Measurements from ENCODE around the gene KRT80.
"Not testable (repeated sequence)": the region's sequence is repeated elsewhere in the genome, so short reads cannot be mapped to it uniquely, and the experiment has no call there.

KRT80 gene

DNA sequence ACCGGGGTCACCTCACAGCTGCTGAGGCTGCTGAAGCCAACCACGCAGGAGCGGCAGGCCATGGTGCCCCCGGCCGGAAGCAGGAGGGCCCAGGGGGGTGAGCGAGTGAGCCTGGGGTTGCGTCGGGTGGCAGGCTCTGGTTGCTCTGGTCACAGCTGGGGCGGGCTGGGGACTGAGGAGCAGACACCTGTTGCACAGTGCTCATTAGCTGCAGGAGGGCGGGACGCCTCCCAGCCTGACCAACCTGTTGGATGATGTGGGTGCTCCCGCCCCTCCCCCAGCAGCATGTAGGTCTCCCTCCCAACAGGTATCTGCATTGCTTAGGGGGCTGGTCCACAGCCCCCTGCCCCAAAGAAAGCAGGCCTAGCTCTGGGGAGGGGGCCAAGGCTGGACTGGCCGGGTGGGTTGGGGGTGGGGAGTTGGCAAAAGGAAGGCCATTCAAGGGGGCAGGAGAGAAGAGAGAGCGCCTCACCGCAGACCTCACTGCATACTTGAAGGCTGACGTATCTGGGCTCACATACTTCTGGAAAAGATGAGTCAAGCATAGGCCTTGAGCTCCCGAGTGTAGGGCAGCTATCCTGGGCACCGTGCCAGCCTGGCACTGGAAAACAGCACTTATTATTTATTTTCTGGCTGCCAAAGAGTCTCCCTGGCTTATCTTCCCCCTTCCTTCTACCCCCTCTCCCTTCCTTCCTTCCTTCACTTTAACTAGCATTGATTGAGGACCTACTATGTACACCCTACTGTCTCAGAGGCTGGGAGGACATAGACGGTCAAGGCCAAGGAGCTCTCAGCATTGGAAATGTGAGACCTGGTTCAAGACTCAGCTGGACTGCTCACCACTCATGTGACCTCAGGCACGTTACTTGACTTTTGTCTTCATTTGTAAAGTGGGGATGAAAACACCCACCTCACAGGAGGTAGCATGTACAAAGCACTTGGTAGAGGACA lies at the start of gene KRT80:
KRT80 (minus strand) TSS at position 174 of the 951 bp plus-strand sequence; CDS start at position 62, 112 bp downstream.
- no peak for DNase-seq

DNA sequence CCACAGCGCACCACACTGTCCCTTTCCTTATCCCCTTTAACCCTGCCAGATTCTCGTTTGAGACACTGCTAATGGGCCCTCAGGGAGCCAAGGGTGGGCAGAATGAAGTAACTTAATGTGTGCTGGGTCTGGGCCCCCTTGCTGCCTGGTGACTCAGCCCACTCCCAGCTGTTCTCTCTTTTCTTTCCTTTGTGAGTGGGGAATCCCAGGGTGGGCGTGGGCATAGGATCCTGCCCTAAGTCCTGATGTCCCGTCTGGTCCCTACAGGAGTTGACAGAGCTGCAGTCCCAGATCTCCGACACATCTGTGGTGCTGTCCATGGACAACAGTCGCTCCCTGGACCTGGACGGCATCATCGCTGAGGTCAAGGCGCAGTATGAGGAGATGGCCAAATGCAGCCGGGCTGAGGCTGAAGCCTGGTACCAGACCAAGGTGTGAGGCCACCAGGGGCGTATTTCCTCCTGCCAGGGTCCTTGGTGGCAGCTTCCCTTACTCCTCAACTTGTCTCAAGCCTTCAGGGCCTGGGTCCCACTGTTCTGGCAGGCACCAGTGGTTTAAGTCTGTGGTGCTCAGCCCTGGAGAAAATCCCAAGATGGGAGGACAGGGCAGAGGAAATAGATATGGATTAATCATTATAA lies 49.5 kb upstream of the KRT80 start:
- DNase-seq, result no peak

DNA sequence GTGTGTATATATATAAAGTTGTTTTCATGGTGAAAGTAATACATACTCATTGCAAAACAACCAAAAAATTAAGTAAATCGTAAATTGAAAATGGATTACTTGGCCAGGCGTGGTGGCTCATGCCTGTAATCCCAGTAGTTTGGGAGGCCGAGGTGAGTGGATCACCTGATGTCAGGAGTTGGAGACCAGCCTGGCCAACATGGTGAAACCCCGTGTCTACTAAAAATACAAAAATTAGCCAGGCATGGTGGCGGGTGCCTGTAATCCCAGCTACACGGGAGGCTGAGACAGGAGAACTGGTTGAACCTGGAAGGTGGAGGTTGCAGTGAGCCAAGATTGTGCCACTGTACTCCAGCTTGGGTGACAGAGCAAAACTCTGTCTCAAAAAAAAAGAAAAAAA lies 48.4 kb upstream of the KRT80 start:
- not testable (repeated sequence) for DNase-seq

DNA sequence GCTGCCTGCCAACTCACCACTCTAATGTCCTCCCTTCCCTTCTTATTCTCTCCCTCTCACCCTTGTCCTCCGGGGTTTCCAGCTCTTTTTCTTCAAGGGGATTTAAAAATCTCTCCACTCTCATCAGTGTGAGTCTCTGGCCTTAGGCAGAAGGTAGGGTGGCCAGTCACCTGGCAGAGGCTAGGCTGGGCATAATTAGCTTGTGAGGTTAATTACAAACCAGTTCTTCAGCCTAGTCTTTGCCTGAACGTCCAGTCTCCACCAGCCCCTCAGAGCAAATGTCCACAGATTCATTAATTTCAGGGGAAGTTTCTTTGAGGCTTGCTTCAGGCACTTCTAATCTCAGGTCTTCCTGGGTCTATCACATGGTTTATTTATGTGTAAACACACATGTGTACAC lies 48.0 kb upstream of the KRT80 start:
- DNase-seq, result no peak

DNA sequence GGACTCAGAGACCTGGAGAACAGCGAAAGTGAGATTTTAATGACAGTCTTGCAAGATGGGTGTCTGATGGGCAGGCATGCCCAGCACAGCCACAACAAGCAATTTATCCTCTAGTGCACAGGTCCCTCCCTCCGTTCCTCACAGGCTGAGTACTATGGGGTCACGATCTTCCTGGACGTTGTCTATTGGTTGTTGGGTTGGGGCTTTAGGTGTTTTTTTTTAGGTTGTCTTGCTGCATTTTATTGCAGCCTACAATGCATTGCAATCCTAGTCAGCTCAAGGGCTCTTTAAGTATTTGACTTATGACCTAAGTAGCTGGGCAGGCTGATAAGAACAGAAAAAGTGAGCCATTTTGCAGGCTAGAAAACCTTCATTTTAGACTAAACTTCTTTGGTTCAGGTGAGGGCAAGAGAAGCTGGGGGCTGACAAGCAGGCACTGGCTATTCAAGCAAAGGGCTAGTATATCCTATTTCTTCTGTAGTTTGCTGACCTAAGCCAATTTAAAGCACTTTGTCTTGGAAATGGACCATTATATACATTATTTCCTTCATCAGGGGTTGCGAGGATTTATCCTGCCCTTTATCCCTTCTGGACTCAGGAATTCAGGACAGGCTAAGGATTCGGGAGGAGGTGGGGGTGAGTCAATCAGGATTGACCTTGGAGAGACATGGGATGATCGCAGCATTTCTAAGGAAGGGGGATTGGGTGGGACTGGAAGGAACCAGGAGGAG lies 47.3 kb upstream of the KRT80 start:
- no peak for DNase-seq

DNA sequence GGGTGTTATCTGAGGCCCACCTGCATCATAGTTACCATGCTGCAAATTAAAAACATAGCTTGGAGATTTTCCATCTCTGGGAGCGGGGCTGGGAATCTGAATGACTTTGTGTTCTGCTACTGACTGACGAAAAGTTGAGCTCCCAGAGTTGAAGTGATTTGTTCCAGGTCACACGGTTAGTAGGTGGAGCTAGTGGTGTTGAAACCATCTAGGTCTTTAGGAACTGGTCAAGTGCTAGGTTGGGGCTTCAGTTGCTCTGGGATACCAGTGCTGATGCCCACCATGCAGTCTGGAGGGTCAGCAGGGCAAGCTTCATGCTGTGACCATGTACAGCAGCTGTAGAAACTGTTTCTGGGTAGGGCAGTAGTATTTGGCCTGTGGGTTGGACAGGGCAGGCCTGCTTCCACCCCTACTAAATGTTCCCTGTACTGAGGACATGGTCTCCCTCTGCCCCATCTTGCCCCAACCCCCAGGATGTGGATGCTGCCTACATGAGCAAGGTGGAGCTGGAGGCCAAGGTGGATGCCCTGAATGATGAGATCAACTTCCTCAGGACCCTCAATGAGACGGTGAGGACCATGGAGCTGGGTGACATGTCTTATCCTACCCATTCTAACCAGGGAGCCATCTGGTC lies 46.5 kb upstream of the KRT80 start:
- DNase-seq, result no peak

DNA sequence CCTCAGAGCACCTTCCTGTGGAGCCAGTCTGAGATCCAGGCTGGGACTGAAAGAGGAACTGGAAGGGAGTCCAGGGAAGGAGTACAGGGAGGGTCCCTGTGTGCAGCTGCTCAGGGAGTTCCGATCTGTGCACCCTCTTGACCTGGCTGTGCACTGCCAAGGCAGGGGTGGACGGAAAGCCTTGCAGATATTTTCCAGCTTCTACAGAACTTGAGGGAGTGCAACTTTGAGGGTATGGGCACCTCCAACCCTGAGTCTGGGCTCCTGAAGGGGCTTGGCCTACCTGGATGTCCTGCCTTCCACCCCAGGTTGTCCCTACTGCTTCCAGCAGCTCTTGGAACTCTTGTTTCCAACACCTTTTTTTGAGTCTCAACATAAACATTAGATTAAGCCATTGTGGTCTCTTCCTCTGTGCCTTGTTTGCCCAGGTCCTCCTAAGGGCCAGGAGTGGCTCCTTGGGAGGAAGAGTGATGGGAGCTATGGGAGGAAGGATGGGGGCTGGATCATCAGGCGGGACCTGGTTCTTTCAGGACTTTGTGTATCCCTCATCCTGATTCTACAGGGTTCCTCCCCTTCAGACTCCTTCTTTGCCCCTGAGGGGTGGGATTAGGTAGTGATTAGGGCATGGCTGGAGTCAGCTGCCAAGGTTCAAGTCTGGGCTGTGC lies 44.7 kb upstream of the KRT80 start:
- no peak for DNase-seq

DNA sequence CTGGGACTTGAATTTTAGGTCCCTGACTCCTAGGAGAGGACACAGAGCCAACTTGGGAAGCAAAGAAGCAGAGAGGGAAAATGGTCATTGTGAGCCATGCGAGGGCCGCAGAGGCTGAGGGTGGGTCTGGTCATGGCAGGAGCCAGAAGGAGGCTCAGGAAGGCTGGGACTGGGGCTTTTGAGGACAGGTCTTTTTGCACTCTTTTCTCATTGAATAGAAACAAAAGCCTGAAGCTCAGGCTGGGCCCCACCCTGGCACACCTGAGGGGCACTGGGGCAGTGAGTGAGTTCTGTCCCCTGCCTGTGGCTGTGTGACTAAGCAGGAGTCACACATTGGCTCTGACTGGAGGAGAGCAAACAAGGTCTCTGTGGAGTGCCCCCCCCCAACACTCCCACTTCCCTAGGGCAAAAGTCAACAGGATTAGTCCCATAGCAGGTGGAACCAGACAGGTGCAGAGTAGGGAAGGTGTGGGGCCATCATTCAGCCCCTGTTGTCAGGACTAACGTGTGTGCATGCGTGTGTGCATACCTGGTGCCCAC lies 44.1 kb upstream of the KRT80 start:
- no peak for DNase-seq

DNA sequence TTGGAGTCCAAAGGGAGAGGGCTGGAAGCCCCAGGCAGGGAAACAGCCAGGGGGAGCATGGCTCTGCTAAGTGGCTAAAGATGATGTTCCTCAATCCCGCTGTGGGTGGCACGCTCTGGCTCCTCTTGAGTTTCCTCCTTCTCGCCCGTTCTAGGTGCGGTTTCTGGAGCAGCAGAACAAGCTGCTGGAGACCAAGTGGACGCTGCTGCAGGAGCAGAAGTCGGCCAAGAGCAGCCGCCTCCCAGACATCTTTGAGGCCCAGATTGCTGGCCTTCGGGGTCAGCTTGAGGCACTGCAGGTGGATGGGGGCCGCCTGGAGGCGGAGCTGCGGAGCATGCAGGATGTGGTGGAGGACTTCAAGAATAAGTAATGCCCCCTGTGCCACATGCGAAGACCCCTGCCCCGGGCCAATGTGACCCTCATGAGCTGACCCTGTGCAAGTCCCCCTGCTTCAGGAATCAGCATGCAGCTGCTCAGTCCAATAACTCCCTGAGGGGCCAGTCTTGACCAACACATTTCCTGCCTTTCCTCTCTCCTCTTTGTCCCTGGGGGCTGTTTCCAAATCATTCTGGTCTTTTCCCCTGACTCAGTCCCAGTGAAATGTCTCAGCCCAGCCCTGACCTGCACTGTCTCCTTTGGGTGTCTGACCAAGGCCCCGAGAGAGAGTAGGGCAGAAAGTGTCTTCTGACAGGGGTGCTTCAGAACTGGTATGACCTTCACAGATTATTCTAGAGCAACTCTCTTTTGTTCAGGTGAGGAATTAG lies 43.4 kb upstream of the KRT80 start:
- no peak for DNase-seq

DNA sequence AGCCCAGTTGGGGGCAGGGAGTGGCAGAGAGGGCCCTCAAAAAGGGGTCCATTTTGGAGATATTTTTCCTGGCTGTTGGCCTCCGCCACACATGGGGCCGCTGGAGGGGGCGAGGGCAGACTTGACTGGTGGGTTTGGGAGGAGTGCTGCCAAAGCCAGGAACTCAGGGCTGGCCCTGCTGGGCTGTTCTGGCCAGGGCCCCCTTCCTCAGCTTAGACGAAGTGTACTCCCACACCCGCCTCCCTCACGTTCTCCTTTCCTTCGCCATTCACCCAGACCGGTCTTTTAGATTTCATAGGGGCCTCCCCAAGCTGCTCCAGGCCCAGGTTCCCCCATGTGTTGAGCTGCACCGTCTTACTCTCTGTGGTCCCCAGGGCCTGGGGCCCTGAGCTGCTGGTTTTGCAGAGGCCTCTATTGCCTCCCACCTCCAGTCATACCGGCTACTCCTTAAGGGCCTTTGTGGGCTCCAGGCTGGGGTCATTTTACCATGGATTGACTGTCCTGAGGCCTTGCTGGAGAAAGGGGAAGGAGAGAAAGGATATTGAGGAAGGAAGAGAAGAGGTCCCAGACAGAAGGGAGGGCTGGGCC lies 42.5 kb upstream of the KRT80 start:
- no peak for DNase-seq

DNA sequence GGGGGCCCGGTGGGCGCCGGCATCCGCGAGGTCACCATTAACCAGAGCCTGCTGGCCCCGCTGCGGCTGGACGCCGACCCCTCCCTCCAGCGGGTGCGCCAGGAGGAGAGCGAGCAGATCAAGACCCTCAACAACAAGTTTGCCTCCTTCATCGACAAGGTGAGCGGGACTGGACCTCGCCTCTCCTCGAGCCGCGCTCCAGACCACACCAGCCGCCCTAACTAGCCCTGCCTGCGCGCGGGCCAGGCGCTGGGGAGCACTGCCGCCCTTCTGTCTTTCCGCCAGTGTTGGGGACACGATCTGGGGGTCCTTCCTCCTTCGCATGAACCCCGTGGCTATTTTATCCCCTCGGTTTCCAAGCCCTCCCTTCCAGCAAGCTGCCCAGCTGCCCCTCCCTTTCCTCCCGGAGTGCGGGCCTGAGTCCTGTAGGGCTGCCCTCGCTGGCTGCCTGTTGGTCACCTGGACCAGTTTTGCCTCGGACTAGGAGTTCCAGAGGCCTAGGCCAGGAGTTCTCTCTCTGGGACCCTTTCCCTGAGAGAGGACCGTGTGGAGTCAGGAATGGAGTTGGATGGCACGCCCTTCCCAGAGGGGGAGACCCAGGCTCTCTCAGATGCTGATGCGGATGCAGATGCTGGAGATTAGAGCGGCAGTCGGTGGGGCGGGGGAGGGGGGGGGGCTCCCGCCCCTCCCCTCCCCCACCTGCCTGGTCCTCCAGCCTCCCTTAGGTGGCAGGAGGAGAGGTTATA lies 41.8 kb upstream of the KRT80 start:
- no peak for DNase-seq

DNA sequence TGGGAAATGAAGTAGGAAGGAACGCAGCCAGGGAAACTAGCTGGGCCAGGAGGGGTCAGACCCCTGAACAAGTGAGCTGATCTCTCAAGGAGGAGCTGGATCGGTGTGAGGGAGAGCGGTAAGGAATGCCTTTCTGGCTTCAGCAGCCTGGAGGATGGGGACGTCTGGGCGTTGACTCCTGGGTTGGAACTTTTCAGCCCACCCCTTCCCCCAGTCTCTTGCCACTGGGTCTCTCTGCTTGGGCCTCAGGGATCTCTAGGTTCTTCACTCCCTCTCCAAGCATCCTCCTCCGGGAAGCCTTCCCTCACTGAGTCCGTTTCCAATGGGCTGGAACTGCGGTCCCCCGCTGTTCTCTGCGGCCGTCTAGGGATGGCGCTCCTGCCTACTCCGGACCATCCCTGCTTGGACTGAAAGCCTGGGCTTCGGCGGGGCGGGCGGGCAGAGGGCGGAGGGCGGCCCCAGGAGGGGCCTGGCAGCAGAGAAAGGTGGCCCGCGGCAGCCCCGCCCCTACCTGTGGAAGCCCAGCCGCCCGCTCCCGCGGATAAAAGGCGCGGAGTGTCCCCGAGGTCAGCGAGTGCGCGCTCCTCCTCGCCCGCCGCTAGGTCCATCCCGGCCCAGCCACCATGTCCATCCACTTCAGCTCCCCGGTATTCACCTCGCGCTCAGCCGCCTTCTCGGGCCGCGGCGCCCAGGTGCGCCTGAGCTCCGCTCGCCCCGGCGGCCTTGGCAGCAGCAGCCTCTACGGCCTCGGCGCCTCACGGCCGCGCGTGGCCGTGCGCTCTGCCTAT lies 41.1 kb upstream of the KRT80 start, which contains the start of gene KRT7:
KRT7 (plus strand) TSS at position 570 of the 788 bp plus-strand sequence; CDS start at position 624, 54 bp downstream.
- no peak for DNase-seq

DNA sequence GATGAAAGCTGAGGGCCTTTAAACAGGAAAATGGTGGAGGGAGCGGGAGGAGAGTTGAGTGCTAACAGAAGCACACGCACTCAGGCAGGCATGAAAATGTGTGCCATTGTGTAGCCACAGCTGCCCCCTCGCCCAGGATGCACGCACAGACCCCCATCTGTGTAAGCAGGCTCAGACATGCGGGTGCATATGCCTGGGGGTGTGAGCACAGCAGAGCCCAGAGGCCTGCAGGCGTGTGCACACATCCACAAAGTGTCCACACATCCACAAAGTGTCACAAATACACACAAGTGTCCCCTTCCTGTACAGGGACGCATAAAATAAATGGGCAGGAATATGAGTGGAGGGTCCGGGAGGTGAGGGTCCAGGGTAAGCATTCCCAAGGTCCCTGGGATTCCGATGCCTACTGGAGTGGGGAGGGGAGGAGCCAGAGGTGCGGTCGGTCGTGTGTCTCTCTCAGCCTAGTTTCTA lies 40.4 kb upstream of the KRT80 start:
- DNase-seq, result no peak

DNA sequence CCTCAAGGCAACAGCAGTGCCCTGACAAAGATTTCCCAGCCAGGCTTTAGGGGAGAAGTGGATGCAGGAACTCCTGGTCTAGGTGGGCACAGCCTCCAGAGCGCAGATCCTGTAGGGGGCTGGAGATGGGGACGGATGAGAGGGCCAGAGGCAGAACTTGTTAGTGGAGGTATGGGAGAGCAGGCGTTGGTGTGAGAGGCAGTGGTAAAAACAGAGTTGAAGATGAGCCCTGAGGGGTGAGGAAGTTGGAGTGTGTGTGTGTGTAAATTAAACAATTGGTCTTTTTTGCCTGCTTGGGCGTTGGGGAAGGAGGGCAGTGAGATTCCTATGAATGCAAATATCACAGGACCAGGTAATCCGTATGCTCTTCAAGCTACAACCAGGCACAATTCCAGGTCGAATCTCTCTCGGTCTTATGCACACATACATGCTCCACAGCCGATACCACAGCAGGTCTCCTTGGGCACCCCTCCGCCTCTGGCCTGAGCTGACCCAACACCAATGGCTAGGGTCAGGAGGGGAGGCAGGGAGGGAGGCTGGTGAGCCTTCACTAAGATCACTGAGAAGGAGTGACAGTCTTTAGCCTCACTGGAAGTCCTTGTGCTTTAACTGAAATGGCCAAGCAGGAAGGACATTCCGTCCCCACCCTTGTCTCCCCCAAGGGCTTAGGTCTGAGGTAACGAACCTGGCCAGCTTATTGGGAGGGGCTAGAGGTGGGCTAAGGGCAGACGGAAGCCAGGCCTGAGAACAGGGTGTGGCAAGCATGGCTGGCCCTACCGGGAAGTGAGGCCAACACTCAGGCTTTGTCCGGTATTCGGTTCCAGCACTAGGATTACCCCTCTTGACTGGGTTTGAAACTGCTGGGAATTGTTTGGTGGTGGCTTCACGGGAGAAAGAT lies 39.7 kb upstream of the KRT80 start:
- DNase-seq, result no peak

DNA sequence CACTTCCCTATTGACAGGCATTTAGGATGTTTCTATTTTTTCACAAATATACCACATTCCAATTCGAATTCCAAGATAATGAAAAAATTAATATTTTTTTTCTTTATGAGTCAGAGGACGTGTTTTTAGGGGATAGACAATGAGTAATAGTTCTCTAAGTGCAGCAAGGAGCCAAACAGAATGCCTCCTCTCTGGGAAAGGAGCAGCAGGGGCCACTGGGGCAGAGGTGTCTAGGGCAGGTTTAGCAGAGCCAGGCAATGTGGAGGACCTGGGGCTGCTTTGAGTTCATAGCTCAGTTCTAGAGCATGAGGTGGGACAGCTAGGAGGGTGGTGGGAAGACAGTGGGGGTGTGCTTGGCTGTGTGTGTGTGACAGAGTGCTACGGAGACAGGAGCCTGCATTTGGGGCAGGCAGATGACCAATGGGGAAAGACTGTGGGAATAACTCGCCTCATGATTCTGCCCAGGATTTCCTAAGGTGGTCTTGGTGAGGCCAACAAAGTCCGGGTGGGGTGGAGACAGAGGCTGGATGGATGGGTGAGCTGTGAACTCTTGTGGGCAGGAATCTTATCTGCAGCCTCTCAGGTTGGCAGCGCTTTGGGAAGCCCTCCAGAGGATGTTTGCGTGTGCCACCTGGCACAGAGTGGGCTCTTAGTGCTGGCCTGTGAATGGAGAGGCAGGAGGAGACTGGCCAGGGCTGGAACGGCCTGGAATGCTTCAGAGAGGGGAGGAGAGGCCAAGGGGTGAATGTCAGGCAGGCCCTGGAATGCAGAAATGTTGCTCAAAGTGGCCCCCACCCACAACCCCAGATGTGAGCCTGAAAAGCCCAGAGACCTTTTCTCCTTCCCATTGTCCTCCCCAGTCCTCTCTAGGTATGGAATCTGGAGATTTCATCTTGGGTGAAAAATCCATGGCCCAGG lies 38.8 kb upstream of the KRT80 start:
- no peak for DNase-seq

DNA sequence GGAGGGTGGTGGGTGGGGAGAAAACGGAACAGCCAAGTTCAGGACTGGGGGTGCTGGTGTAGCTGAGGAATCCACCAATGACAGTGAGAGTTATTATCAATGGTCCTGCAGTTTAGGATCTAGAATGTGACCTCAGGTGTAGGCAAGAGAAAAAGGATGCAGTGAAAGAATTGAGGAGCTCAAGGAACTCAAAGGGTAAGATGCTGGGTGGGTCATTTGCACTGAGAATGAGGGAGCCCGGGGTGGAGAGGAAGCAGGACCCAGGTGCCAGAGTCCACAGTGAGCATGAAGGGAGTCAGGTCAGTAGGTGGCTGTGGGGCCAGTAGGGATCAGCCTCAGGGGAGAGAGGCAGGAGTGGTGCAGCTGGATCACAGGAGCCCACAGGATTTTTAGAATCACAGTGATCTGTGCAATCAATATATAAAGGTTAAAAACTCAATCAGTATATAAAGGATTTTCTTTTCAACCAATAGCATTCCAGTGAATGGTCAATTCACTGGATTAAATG lies 38.1 kb upstream of the KRT80 start:
- DNase-seq, result no peak

DNA sequence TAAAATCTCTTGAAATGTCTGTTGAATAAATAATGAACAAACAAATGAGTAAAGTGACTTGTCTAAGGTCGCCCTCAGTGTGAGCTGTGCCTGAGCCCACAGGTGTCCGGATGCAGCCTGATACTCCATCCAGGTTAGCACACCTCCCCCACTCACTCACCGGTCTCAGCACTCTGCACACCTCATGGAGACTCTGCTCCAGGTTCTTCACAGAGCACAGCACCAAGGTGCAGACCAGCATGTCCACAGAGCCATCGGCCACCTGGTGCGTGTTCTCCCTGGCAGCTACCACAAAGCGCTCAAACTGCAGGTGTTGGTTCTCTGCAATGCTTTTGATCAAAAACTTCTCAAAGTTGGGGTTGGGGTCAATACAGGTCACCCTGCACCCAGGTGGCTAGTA lies 37.1 kb upstream of the KRT80 start:
- no peak for DNase-seq

All from stimulated activated naive CD4-positive, alpha-beta T cell treated with Interleukin-2 at 50 U/mL for 16 hours (primary cell).